ENCODE measurements around the gene PRIMA1.
"Not testable (repeated sequence)": the region's sequence is repeated elsewhere in the genome, so short reads cannot be mapped to it uniquely, and the experiment has no call there.

PRIMA1 gene, protein sequence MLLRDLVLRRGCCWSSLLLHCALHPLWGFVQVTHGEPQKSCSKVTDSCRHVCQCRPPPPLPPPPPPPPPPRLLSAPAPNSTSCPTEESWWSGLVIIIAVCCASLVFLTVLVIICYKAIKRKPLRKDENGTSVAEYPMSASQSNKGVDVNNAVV

DNA sequence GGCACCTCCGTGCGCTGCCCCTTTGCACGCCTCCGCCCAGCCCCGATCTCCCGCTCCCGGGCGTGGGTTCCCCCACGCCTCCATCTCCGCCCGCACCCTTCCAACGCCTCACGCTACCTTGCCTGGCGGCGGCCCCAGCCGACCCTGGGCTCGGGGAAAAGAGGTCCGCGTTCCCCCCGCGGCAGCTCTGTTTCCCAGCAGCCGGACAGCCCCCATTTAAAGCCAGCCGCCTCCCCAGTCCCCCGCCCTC is at the start of gene PRIMA1:
Gene PRIMA1, minus strand, starts transcription at position 193 of the 250 bp plus-strand sequence. CDS start 767 bp downstream, outside the sequence.
- no peak for DNase-seq

DNA sequence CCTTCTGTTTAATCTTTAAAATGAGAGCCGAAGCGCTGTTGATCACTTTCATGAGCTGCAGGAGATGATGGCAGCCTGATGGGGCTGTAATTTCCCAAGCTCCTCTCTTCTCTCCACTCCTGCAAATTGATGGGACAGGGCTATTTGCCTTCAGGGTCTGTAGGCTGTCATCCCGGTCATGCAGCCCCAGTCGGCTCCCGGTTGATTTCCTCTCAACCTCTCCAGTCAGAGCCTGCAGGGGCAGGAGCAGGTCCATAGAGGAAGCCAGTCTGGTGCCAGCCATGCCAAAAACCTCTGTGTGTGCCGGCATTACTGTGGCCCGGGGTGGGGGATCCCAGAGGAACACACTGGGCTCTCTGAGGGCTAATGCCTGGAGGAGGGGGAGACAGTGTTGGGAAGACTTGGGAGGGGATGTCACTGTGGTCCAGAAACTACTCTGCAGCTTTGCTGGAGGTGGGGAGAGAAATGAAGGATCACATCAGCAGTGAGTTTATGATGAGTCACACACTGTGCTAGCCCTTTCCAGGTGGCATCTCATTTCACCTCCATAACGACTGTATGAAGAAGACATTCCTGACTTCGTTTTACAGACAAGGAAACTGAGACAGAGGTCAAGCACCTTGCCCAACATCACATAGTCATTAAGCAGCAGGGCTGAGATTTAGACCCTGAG is 46.5 kb upstream of the PRIMA1 start:
- DNase-seq = no peak

DNA sequence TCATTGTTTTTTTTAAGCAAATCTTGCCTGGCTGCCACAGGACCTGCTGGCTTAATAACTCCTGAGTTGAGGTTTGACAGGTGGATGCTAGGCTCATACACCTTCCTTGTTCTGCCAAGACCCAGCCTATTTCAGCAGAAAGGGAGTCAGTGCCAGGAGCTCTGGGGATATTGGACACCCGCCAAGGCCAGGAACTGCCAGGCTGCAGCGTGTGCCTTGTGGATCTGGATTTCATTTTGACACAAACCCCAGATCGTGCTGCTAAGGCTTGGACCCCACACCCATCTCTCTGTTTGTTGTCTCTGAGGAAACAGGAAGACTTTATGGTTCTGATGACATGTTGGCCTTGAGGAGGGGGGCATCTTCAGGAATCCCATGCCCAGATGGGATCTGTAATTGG is 44.4 kb upstream of the PRIMA1 start:
- no peak for DNase-seq

DNA sequence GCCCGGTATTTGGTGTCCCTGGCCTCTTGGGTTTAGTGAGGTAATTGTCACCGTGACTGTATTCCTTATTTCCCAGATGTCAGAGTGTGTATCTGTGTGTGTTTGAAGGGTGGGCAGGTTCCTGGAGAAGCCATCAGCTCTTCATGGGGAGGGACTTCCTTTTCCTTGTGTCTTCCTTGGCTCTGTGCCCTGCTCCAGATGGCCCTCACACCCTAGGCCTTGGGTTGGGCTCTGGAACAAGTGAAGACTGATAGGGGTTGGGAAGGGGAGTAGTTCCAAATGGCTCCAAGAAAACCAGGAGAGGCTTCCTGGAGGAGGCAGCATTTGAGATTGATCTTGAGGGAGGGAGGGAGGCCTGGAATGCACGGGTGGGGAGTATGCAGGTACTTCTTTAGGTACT is 43.8 kb upstream of the PRIMA1 start:
- no peak for DNase-seq

DNA sequence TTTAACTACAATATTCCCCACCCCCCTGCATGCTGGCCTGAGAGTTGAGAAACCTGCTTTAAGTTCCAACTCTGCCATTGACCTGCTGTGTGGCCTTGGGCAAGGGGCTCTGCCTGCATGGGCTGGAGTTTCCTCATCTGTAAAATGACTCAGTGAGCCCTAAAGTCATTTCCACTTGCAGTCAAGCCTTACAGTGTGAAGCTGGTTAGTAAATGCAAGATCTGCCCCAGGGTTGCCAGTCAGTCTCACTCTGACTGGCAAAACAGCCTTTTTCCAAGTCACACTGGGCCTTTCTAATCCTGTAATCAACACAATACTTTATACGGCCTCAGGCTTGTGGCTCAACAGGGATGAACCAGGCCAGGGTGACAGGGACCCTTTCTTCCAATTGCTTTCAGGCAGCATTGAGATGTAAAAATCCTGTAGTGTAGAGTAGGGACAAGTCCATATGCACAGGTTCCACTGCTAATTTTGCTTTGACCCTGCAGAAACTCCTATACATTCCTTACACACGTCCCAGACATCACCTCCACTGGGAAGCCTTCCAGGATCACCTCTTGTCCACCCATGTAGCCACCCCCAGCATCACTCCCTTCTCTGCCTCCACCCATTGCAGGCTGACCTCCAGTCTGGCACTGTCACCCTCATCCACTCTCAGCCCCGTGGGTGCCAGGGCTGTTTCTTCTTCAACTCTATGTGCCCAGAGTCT is 42.6 kb upstream of the PRIMA1 start:
- no peak for DNase-seq

DNA sequence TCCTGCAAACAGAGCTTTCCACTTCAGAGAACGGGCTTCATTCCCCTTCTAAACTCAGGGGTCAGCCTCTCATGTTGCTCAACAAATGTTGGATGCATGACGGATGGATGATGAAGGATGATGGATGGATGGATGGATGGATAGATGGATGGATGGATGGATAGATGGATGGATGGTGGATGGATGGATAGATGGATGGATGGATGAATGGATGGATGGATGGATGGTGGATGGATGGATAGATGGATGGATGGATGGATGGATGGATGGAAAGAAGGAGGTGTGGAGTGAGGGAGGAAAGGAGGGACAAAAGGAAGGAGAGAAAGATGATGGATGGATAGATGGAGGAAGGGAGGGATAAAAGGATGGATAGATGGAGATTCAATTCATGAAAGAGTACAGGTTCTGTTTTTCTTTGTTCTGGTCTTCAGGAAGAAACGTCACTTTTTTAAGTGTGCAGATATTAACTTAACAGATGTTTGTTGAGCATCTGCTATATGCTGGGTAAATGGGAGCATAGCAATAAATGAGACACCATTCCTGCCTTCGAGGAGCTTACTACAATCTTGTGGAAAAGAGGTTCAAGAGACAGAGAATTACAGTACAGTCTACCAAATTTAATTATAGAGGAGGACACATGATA is 41.7 kb upstream of the PRIMA1 start:
- DNase-seq = no peak

DNA sequence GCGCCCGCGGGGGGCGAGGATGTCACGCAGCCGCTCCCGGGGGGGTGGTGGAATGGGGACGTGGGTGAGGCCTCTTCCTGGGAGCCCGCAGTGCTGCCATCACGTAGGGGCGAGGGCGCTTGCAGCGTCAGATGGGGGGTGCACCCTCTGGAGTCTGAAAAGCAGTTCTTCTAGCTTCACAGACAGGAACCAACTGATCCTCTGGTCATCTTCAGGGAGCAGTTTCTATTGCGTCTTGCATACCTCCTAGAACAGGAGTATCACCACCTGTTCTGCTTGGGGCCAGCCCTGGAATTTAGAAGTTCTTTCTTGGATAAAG is 36.9 kb upstream of the PRIMA1 start:
- no peak for DNase-seq

DNA sequence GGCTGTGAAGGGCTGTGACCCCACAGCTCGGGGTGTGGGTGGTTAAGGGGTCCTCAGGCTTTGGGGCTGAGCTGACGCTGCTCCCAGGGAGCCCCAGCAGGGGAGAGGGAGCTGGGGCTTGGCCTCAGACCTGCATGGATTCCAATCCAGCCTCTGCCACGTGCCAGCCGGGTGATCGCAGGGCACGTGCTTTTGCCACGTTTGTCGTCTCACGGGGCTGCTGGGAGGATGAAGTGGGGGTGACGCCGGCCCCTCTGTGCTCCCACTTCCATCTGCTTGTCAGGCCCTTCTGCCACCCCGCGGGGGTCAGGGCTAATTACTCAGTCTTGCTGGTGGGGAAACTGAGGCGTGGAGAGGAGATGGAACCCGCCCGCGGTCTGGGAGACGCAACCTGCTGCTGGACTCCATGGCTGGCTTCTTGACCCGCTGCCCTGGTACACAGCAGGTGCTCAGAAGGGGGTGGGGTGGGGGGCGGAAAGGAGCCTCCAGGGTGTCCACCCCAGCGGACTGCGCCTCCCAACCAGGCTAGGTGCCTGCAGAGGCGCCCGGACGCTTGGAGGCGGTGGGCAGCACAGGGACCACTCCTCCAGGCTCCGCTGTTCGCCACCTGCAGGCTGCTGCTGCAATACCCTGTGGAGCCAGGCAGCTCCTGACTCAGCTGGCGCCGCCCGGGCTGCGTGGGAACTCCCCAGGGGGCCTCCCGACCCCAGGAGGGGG is 36.4 kb upstream of the PRIMA1 start:
- no peak for DNase-seq

DNA sequence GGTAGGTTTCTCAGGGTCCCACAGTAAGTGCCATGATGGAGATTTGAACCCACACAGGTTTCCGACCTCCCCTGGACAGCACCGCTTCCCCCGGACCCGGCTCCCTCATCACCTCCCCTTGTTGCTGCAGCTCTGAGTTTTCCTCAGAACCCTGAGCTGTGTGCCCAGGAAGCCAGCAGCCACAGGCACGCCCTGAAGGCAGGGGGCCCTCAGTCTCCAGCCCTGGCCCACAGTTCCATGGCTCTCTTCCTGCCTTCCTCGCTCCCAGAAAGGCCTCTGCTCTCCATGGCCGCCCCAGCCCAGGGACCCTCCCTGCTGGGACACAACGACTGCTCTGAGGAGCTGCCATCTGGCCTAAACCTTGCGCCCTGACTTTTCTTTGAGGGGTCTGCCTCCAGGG is 35.8 kb upstream of the PRIMA1 start:
- DNase-seq = no peak

DNA sequence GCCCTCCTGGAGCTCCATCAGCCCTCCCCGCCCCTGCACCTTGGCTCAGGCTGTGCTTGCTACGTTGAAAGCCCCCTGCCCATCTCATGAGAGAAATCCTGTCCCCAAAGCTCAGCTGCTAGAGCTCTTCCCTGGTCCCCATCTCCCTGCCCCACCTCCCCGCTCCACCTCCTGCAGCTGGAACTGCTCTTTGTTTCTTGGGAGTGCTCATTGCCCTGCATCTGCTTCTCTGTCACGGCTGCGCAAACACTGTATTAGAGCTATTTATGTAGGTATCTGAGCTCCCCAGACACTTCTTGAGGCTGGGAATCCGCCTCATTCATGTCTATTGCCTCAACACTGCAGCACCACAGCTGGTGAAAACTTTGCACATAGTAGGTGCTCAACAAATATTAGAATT is 32.8 kb upstream of the PRIMA1 start:
- DNase-seq = no peak

DNA sequence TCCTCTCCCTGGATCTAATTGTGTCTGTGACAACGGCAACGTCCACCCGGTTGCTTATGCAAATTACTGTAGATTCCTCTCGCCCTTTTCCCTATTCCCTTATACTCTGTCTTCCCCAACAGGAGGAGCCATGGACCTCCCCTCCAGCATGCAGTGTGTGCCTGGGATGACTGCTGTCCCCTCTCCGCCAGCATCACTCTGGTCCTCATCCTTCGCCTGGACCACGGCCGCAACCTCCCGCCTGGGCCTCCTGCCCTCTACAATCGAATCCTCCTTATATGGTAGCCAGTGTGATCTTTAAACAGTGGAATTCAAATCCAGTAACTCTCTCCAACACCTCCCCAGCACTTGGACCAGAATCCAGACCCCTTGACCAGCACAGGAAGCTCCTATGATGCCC is 30.6 kb upstream of the PRIMA1 start:
- no peak for DNase-seq

DNA sequence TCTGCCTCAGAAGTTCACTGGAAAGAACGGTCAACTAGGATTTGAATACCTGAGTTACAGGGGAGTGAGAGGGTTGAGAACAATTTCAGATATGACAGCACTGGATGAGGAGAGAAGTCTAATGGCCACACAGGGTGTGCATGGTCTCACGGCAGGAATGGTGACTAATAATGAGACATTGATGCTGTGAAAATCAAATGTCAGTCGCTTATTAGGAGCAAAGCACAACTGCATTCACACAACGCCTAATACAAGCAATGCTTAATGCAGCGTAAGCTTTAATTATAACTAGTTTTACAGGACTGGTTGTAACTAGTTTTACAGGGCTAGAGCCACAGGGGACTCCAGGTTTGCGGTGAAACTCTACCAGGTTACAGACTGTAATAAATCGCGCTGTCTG is 23.4 kb upstream of the PRIMA1 start:
- DNase-seq = no peak

DNA sequence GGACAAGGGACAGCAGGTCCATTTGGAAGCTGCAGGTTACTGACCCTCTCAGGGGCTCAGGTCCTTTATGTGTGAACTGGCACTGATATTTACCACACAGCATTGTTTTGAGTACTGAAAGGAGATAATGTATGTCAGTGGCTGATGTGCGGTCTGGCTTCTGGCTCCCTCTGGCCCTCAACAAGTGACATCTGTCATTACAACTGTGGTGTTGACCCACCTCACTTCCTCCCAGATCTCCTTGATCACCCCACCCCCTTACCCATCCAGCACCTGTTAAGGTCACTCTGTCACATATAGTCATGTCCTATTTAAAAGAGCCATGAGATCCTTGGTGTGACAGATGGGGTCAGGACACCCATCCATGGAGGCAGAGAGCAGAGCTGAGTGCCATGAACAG is 22.7 kb upstream of the PRIMA1 start:
- DNase-seq = no peak

DNA sequence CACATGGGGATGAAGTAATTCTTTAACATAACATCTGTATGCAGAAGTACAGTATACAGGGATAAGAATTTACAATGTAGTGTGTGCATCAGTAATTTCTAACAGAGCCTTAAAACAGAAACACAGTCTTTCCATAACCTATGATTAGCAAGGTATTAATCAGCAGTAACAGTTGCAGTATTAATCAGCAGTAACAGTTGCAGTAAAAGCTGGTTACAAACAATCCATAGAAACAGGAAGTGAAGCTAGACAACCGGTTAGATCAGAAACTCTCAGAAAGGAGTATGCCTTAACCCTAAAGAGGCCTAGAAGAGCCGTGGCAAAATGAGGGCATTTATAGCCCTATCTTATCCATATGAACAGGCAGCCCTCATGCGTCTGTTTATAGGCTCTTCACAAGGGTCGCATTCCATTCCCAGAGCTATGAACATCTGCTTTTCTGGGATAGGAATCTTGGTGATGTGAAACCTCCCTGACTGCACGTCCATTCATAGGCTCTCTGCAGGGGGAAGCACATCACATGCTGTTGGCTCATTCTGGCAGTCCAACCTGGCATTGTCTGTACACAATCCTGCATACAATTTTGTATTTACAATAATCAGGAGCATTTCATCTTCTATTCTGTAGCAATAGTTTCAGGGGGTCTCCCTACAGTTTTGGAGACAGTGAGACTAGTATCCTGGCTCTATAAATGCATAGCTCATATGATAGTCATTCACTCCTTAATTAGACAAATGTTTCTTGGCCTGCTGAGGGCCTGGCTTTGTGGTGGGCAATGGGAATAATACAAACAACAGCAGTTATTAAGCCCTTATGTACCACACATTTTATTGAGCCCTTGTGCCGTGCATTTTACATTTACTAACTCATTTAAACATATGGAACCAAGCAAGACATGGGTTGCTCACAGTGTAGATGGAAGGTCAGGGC is 21.5 kb upstream of the PRIMA1 start:
- DNase-seq = not testable (repeated sequence)

DNA sequence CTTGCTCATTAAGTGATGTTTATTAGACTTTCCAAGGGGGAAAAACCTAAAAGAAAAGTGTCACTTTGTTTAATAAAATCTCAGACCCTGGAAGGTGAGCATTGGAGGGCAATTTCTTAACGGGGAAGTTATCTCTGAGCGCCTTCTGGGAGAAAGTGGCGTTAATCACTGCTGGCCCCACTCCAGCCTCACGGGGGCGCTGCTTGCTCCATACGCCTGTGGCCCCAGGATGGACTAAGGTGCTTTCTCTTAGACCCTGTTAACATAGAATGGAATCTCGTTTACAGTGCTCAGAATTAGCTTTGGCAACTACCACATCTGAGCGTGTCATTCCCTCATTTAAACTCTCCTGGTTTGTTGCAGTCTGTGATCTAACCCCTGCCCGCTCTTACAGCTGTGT is 16.4 kb upstream of the PRIMA1 start:
- no peak for DNase-seq

DNA sequence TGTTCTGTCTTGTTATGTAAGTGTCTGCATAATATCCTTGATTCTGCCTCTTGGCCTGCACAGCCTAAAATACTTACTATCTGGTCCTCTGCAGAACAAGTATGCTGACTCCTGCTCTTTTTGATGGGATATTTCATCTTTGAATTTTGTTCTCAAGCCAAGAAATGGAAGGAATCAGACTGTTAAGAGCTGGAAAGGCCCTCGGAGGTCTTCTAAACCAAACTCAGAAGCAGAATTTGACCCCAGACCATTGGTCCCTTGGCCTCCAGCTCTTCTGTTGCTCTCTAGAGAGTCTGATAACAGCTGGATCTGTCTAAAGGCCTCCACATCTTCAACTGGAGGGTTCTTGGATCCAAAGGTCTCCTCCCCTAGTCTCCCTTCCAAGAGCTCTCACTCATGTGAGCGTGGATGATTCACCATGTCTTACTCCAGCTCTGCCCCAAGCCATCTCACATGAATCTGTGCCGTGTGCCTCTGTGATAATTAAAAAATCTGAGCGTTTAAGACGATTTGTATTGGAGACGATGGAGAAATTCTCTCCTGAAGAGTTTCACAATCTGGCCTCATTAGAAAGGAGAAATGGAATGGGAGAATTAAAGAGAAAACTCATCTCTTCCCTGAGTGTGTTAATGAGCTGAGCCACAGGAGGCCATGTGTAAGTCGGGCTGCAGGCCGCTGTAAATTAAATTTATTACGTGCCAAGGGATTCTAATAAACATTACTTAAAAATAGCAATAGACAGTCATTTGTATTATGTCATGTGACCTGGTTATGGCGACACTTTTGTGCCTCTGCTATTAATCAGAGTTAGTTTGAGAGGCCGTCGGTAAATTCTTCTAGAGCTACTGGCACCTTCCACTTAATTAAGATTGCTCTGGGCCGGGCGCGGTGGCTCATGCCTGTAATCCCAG is 15.4 kb upstream of the PRIMA1 start:
- DNase-seq = no peak

DNA sequence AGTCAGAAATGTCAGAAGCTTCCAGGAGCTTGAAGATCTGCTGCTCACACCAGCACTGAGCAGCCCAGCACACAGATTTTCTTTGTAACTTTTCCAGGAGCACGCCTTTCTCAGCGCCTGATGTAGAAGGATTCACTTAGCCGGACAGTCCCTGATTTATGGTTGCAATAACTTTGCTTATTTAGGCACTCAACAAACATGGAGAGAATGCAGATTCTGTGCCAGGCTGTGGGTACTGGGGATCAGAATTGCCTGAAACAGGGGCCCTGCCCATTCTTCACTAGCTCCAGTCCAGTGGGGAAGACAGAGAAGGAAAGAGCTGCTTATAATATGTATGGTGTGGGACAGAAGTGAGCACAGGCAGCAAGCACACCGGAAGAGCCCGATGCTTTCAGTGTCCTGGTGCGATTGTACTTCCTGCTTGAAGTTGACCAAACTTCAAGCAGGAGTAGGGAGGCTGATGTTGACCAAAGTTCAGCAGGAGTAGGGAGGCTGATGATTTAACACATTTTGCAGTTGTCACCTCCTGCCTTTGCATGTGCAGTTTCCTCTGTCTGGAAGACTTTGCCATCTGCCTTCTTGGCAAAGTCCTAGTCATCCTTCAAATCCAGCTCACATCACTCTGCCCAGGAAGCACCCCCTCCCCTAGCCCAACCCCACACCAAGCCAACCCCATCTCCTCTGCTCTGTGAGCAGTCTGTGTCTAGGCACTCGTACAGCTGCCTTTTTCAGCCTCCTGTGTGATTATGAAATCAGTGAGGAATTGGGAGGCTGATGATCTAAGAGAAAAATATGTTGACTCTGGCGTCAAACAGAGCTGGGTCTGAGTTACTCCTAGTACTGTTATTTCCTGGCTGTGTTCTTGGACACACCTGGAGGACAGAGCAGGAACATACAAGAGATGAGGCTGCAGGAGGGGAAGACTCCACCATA is 12.0 kb upstream of the PRIMA1 start:
- no peak for DNase-seq

DNA sequence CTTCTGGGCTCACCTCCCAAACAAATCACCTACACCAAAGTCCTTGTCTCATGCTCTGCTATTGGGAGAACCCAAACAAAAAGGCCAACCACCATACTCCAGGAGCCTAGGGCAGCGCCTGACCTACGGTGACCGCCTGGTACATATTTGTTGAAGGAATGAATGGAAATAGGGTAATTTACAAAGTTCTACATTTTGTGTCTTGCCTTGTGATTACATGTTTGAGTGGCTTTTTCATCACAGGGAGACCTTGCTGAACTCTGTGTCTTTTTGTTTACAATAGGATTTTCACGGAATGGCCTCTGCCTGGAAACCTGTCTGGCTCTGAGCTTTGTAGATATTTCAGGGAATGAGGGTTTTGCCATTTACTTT is 11.3 kb upstream of the PRIMA1 start:
- no peak for DNase-seq

DNA sequence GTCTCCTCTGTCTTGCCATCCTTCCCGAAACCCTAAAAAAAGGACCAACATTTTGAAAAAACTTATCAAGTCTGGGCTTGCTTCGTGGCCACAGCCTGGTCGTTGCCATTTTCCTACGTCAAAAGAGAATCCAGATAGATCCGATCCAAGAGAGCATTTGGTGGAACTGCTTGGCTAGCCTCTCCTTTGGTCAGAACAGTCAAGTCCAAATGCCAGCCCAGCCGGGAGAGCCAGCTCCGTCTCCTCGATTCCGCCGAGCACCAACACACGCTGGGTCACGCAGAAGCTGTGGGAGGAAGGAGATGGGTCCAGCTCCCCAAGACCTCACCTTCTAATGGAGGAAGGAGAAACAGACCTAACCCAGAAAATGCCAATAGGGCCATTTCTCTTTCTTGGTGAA is 9.3 kb upstream of the PRIMA1 start:
- DNase-seq = no peak

DNA sequence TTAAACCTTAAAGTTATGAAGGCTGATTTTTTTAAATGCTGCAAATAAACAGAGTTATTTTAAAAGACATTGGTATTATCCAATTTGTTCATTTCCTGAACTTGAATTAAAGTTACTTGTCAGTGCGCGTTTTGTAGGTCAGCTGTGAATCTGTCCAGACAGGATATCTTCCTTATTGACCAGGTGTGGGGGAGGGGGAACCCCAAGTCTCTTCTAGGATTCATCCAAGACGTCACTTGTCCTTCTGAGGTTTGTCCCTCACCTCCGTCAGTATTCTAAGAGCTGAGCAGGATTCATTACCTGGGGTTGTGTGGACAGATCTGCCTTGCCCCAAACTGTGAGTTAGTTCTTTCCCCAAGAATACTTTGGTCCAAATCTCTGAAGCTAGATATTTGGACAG is 8.8 kb upstream of the PRIMA1 start:
- DNase-seq = no peak

DNA sequence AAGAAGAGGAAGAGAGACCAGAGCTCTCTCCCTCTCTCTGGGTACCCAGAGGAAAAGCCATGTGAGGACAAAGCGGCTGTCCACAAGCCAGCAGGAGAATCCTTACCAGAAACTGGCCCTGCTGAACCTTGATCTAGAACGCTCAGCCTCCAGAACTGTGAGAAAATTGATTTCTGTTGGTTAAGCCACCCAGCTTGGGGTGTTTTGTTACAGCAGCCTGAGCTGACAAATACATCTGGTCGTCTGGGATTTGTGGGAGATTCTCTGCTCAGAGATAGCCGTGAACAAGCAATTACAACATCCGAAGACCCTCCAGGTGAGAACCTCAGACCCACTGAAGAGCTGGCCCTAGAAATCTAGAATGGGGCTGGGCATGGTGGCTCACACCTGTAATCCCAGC is 6.5 kb upstream of the PRIMA1 start:
- DNase-seq = no peak

Measured in NCI-H1417 treated with DMSO at 0.1 percent for 48 hours (cell line).